ENCODE data around the gene PCSK4. TPM values are rescaled to one million over a fixed set of nuclear protein-coding genes. Genes with fewer than 3 reads are reported as not detected.
A peak's percentile ranks its signal among the peaks of the same experiment; 100 is the strongest.

The PCSK4 gene
- total and polyA plus RNA-seq, 2 of the 13 experiments (the other 11 are each of a cell fraction or from before 2014, with no cell fraction given) = 2.0 to 2.7 TPM

GRCh38 chr19:1433119-1434039, 56.8 kb downstream of the PCSK4 start (continued):
- TF ChIP-seq, protein P1, sequence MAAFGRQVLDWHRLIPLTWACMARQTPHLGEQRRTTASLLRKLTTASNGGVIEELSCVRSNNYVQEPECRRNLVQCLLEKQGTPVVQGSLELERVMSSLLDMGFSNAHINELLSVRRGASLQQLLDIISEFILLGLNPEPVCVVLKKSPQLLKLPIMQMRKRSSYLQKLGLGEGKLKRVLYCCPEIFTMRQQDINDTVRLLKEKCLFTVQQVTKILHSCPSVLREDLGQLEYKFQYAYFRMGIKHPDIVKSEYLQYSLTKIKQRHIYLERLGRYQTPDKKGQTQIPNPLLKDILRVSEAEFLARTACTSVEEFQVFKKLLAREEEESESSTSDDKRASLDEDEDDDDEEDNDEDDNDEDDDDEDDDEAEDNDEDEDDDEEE (CRISPR knock-in tag; IDR thresholded peaks at IDR 0.05) = no peak
- TF ChIP-seq ZBTB20 (CRISPR knock-in tag; IDR thresholded peaks at IDR 0.05; ENCODE audit: borderline replicate concordance, low read depth) = no peak
- TF ChIP-seq, protein P2, sequence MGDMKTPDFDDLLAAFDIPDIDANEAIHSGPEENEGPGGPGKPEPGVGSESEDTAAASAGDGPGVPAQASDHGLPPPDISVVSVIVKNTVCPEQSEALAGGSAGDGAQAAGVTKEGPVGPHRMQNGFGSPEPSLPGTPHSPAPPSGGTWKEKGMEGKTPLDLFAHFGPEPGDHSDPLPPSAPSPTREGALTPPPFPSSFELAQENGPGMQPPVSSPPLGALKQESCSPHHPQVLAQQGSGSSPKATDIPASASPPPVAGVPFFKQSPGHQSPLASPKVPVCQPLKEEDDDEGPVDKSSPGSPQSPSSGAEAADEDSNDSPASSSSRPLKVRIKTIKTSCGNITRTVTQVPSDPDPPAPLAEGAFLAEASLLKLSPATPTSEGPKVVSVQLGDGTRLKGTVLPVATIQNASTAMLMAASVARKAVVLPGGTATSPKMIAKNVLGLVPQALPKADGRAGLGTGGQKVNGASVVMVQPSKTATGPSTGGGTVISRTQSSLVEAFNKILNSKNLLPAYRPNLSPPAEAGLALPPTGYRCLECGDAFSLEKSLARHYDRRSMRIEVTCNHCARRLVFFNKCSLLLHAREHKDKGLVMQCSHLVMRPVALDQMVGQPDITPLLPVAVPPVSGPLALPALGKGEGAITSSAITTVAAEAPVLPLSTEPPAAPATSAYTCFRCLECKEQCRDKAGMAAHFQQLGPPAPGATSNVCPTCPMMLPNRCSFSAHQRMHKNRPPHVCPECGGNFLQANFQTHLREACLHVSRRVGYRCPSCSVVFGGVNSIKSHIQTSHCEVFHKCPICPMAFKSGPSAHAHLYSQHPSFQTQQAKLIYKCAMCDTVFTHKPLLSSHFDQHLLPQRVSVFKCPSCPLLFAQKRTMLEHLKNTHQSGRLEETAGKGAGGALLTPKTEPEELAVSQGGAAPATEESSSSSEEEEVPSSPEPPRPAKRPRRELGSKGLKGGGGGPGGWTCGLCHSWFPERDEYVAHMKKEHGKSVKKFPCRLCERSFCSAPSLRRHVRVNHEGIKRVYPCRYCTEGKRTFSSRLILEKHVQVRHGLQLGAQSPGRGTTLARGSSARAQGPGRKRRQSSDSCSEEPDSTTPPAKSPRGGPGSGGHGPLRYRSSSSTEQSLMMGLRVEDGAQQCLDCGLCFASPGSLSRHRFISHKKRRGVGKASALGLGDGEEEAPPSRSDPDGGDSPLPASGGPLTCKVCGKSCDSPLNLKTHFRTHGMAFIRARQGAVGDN (CRISPR knock-in tag; IDR thresholded peaks at IDR 0.05) = peak; percentile 69
- TF ChIP-seq RARA (CRISPR knock-in tag; IDR thresholded peaks at IDR 0.05) = 0 out of 2 replicates have a peak, but pooled peaks have one; percentile 12
- TF ChIP-seq ZNF710 (CRISPR knock-in tag; IDR thresholded peaks at IDR 0.05; ENCODE audit: borderline replicate concordance) = no peak
- no peak for TF ChIP-seq ZBTB8A (CRISPR knock-in tag; IDR thresholded peaks at IDR 0.05; ENCODE audit: borderline replicate concordance, low read depth)
- TF ChIP-seq, protein P3, sequence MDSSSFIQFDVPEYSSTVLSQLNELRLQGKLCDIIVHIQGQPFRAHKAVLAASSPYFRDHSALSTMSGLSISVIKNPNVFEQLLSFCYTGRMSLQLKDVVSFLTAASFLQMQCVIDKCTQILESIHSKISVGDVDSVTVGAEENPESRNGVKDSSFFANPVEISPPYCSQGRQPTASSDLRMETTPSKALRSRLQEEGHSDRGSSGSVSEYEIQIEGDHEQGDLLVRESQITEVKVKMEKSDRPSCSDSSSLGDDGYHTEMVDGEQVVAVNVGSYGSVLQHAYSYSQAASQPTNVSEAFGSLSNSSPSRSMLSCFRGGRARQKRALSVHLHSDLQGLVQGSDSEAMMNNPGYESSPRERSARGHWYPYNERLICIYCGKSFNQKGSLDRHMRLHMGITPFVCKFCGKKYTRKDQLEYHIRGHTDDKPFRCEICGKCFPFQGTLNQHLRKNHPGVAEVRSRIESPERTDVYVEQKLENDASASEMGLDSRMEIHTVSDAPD (CRISPR knock-in tag; IDR thresholded peaks at IDR 0.05) = no peak
- TF ChIP-seq RBFOX2 (IDR thresholded peaks at IDR 0.05; ENCODE audit: low read depth, low read length) = 0 out of 2 replicates have a peak, but pooled peaks have one; percentile 14
- no peak for TF ChIP-seq ZNF563 (CRISPR knock-in tag; IDR thresholded peaks at IDR 0.05)
- TF ChIP-seq ZNF343 (CRISPR knock-in tag; IDR thresholded peaks at IDR 0.05) = no peak
- no peak for TF ChIP-seq IKZF1 (IDR thresholded peaks at IDR 0.05)
- TF ChIP-seq NFE2 (CRISPR knock-in tag; IDR thresholded peaks at IDR 0.05) = no peak
- TF ChIP-seq JARID2 (CRISPR knock-in tag; IDR thresholded peaks at IDR 0.05; ENCODE audit: insufficient replicate concordance) = no peak
- 0 out of 2 replicates have a peak, but pooled peaks have one; percentile 26 for TF ChIP-seq HNRNPL (IDR thresholded peaks at IDR 0.05; ENCODE audit: low read depth, low read length)
- no peak for TF ChIP-seq ZNF256 (CRISPR knock-in tag; conservative IDR thresholded peaks at IDR 0.05)
- peak; percentile 54; the same call in 1 of the 2 replicates for TF ChIP-seq GABPB1 (CRISPR knock-in tag; IDR thresholded peaks at IDR 0.05)
- TF ChIP-seq AGO2 (optimal IDR thresholded peaks at IDR 0.05; ENCODE audit: low read depth, low read length) = peak; percentile 18
- TF ChIP-seq SNAPC2 (CRISPR knock-in tag; IDR thresholded peaks at IDR 0.05) = no peak
- no peak for TF ChIP-seq MED8 (CRISPR knock-in tag; IDR thresholded peaks at IDR 0.05; ENCODE audit: insufficient replicate concordance)

Data from HepG2 (cell line).